Dermis blood vessel endothelial cell (primary cell): ENCODE results near the gene LRRC34. TPM values are rescaled to one million over a fixed set of nuclear protein-coding genes. Genes with fewer than 3 reads are reported as not detected.
A peak's percentile ranks its signal among the peaks of the same experiment; 100 is the strongest.

Source experiments
- DNase-seq: peaks from one replicate; pipeline ENCODE4 v3.0.0; 2010
- total RNA-seq: library from RNA; depleted of rRNA; stranded (reverse); fragments of >200 nt; gene quantifications from 2 replicates; pipeline ENCODE4 v1.2.3, GENCODE V29; 2014

LRRC34 gene, protein sequence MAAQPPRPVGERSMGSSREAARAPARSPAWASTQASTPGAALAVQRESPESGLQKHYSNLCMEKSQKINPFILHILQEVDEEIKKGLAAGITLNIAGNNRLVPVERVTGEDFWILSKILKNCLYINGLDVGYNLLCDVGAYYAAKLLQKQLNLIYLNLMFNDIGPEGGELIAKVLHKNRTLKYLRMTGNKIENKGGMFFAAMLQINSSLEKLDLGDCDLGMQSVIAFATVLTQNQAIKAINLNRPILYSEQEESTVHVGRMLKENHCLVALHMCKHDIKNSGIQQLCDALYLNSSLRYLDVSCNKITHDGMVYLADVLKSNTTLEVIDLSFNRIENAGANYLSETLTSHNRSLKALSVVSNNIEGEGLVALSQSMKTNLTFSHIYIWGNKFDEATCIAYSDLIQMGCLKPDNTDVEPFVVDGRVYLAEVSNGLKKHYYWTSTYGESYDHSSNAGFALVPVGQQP
- total RNA-seq: 0.34 and 1.9 TPM in 2 replicates

DNA sequence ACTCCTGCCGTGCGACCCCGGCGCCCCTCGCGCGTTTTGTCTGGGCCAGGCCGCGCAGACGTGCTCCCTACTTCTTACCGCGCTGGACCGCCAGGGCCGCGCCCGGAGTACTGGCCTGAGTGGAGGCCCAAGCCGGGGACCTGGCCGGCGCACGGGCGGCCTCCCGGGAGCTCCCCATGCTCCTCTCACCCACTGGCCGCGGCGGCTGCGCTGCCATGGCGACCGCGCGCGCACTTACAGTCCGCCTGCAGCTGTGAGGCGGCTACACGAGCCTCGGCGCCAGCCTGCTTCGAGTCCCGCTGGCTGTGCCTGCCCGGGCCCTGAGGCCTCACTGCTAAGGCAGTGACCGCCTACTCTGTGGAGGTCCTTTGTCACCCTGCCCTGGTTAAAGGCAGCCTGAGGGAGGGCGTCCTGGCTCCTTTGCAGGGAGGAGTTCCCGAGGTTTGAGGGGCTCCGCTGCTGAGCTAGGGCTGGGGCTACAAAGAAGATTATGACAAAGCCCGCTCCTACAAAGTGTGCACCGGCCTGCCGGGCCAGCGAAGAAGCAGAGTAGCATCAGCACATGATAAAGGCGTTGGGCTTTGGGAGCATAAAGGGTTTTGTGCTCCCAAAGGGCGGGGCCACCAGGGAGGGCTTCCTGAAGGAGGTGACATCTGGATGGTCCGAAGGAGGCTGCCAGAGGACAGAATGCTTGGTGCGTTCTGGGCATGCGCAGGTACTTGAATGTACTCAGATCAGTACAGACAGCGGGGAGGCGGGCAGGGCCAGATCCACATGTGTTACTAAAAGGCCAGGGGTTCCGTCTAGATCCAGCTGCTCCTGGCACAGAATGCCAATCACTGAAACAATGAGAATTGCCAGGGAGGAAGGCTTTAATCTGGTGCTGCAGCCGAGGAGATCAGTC, at the start of gene LRRC34, which contains the start of gene LRRIQ4:
TSS of gene LRRC34 (minus strand) at position 573 of the 904 bp plus-strand sequence. CDS start at position 217, 356 bp downstream.
TSS of gene LRRIQ4 (plus strand) at position 539 of the 904 bp plus-strand sequence. CDS start 9,052 bp downstream, outside the sequence.
- DNase-seq: peak; percentile 75

DNA sequence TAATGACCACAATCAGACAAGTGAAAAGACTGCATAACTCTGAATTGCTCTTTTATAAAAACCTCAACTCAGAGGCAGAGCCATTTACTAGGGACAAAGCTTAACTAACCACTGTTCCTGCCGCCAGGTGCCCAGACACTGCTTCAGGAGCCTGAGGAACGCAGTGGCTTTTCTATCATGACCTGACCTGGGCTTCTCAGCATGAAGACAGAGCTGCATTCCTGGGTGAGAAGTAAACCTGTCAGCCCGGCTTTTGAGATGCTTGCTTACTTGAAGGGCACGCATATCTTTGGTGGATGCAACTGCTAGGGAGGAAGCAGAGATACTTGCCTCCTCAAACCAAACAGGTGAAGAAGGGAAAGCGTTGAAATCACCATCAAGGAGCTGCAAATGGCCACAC, 49.2 kb upstream of the LRRC34 start:
- DNase-seq: no peak

DNA sequence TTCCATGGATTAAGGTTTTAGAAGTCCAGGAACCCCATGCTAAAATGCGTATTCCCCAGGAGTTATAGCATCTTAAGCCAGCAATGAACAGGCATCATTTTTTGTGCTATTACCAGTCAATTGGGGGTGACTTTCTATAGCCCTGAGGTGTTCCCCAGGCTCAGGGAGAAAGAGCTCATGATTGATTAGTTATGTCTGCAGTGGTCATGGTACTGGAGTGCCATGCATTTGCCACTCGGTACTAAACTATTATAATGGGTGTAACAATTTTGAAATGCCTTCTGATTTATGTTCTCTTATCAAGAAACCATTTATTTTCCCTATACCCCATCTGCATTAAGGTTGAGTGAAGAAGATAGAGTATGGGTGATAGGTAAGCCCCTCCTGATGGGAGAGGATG, 45.1 kb upstream of the LRRC34 start:
- DNase-seq: no peak

DNA sequence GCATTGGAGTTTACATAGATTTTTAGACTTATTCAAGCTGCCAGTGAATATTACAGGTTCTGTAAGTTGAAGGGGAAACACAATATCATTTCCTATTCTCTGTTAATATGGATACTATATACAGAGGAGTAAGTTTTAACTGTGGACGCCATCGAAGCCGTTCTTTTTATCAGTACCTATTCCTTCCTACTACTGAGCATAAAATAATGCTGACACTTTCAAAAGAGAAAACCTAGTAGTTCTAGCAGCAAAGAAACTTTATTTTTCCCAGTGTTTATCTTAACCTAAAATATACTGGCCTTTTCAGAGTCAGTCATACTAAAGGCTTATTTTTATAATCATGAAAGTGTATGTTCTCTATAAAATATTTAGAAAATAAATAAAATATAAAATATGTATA, 42.8 kb upstream of the LRRC34 start:
- DNase-seq: no peak

DNA sequence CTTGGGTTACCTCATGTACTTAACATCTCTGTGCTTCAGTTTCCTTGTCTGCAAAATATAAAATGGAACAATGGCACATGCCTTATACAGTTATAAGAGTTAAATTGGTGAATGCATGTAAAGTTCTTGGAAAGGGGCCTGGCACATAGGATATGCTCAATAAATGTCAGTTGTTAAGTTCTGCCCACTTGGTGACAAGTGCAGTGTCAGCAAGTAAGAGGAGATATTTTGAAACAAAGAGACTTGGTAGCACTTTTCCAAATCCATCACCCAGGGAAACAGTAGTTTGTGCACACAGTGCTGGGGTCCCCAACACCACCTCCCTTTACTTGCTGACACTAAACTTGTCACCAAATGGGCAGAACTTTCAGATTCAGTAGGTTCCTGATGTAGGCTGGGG, 37.9 kb upstream of the LRRC34 start:
- no peak for DNase-seq

DNA sequence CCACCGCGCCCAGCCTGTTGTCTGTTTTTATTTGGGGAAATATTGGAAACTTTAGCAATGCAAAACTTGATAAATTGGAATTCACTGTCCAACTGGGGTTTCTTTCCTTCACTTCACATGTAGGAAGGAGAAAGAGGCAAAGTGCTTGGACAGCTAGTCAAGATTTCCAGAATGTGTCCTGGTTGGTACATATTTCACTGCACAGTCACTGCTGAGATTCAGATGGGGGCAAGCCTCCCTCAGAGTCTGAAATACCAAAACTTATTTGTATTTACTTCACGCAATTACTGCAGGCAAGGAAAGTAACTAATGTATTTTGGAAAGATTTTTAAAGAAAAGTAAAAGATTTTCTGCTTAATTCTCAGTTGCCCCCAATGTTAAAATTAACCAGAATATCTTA, 36.0 kb upstream of the LRRC34 start:
- no peak for DNase-seq

DNA sequence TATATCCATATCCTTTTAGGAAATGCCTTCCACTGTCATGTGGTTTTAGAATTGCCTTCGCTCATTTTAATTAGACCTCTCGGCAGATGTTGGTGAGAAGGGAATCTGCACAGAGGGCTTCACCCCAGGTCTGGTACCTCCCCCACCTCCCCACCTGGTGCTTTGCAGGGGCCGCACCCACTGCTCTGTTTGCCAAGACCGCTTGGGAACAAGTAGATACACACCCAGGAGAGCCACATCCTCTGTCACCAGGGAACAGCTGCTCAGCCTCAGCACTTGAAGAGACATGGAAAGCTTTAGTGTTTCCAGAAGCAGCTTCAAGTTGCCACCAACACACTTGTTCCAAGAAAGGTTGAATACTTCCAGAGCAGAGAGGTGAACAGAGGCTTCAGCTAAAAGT, 35.2 kb upstream of the LRRC34 start:
- no peak for DNase-seq

DNA sequence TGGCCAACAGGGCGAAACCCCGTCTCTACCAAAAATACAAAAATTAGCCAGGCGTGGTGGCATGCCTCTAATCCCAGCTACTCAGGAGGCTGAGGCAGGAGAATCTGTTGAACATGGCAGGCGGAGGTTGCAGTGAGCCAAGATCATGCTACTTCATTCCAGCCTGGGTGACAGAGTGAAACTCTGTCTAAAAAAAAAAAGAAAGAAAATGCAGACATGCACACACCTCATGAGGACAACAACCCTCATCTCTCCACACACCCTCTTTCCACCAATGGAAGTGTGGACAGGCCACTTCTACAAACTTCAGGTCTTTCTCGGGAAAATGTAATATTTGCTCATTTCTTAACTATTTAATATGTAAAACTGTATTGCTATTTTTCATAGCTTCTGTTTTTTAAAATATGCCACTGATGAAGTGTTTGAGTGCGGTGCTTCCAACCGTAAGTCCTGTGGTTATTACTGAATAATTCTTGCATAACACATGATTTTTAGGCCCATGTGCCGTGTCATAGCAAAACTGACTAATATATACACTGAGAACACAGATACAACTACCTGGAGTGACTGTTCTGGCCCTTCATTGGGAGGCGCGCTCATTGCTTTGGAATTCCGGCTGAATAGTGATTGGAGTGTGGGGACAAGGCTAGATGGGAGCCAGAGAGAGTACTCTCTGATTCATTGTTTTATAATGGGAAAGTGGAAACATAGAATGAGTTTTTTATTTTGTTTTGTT, 33.9 kb upstream of the LRRC34 start:
- DNase-seq: no peak

DNA sequence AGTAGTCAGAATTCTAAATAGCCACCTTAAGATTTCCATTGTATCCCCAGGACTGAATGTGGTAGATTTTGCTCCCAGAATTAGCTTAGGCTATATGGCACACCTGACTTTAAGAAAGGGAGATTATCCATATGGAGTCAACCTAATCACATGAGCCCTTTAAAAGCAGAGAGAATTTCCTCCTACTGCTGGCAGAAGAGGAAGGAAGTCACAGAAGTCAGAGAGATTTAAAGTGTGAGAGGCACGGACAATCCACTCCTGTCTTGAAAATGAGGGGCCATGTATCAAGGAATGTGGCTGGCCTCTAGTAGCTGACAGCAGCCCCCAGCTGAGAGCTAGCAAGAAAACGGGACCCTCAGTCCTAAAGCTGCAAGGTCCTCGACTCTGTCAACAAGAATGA, 30.3 kb upstream of the LRRC34 start:
- no peak for DNase-seq

DNA sequence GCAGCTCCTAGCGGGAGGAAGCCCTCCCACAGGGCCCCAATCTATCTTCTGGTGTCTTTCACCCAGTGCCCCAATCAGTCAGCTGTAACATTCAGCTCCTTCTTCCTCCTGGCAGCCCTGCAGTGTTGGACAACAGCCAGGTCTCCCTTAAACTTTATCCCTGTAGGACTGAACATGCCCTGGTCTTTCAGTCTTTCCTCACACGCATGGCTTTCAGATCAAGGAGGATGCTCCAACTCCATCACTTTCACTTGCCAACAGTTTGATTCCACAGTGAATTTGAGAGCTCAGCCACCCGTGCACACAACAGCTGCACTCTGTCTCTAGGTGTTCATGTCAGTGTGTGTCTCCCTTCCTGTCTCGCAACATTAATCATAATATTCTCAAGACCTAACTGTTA, 28.5 kb upstream of the LRRC34 start:
- no peak for DNase-seq

DNA sequence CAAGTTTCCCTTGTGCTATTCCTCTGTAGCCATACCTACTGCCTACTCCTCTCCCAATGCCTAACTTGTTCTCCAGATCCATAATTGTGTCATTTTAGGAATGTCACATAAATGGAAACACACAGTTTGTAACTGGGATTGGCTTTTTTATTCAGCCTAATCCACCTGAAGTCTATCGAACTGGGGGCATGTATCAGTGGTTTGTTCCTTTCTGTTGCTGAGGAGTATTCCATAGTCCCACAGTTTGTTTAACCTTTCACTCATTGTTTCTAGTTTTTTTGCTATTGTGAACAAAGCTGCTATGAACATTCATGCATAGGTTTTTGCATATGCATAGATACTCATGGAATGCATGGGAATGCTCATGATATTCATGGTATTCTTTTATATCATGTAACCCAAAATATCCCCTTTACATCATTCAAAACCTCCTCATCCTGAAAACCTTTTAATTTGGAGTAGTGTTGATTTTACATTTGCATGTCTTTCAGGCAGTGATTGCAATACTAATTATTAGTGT, 25.9 kb upstream of the LRRC34 start:
- no peak for DNase-seq

DNA sequence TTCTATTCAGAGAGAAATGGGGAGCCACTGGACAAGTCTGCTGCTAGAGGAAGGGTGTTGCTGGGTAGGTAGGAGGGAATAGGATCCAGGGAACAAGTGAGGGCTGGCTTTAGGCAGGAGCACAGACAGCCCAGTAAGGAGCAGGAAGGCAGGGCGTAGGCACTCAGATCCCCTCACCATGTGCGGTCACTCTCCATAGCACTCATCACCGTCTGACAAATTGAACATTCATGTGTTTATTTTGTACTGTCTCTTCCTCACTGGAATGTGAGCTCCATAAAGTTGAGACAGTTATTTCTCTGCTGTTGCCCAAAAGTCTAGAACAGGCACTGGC, 24.2 kb upstream of the LRRC34 start:
- no peak for DNase-seq

DNA sequence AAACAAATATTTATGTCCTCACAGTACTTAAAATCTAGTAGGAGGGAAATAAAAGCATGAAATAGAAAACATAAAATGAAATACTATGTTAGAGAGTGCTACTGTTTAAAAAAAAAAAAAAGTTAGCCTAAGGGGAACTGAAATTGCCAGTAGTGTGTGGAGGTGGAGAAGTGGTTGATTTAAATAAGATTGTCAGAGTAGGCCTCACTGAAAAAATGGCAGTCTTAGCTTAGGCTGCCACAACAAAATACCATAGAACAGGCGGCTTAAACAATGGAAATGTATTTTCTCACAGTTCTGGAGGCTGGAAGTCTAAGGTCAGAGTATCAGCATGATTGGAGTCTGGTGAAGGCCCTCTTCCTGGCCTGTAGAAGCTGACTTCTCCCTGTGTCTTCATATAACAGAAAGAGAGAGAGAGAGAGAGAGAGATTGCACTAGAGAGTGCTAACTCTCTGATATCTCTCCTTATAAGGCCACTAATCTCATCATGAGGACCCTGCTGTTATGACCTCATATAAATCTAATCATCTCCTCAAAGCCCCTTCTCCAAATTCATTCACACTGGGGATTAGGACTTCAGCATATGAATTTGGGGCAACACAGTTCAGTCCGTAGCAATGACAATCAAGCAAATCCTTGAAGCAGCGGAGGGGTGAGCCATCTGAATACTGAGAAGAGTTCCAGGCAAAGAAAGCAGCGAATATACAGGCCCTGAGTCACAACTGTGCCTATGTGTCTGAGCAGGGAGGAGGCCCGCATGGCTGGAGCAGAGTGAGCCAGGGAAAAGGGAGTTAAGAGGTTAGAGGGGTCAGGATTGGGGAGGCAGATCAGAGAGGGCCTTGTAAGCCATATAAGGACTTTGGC, 23.6 kb upstream of the LRRC34 start:
- no peak for DNase-seq

DNA sequence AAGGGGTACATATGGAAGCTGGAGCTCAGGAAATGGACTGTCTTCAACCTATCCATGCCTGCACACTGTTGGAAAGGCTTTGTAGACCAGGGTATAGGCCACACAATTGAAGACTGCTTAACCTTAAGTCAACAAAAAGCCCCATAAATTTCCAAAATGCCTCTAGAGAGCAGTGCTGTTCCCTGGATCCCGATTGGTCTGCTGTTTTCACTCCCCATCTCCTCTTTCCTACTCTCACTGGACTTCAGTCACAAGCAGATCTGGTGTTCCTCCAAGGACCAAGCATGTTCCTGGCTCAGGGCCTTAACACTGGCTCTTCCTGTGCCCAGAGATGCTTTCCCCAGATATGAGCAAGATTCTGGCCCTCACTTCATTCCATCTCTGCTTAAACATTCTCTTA, 22.8 kb upstream of the LRRC34 start:
- no peak for DNase-seq

DNA sequence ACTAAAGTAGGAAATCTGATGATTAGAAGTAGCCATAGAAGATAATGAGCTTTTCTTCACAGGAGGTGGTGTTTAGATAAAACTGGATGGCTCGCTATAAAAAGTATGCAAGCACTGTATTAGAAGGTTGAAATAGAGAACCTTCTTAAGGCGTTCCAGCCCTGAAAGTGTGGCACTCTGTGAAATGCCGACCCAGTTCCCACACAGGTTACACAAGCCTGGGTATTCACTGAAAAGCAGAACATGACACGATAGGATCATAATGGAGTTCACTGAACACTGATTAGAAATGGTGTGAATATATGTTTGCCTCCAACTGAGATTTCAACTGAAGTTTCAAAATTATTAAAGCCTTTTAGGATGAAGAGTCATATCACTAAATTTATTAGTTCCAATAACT, 15.0 kb upstream of the LRRC34 start:
- no peak for DNase-seq

DNA sequence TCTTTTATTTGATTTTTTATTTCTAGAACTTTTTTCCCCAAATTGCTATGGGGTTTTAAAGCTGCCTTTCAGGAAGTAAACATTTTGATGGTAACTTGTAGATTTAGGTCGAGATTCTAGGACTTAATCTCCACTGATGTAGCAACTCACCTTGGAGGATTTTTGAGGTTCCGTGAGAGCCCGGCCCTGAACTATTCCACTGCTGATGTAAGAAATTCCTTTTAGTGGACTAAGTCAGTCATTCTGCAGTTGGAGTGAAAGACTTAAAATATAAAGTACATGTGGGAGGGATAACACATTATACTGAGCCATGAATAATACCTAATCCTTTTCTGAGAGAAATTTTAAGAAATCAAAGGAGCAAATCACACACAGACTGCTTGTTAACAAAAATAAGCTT, 12.6 kb upstream of the LRRC34 start:
- DNase-seq: no peak

DNA sequence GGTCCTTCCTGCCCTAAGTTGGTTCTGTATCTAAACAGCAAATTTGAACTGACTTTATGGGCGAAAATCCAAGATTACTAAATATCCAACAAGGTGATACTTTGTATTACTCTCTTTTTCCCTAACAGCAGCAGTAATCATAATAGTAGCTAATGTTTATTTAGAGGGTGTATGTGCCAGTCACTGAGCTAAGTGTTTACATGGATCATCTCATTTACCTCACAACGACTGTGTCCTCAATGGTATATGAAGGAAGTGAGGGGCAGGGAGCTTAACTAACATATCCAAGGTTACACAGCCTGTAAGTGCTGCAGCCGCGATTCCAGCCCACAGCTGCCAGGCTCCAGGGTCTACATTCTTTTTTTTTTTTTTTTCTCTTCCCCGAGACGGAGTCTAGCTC, 10.3 kb upstream of the LRRC34 start:
- no peak for DNase-seq

DNA sequence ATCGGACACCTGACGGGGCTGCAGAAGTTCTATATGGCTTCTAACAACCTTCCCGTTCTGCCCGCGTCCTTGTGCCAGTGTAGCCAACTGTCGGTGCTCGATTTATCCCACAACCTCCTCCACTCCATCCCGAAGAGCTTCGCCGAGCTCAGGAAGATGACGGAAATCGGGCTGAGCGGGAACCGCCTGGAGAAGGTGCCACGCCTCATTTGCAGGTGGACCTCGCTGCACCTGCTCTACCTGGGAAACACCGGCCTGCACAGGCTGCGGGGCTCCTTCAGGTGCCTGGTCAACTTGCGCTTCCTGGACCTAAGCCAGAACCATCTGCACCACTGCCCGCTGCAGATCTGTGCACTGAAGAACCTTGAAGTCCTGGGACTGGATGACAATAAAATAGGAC, 9.8 kb upstream of the LRRC34 start:
- no peak for DNase-seq

DNA sequence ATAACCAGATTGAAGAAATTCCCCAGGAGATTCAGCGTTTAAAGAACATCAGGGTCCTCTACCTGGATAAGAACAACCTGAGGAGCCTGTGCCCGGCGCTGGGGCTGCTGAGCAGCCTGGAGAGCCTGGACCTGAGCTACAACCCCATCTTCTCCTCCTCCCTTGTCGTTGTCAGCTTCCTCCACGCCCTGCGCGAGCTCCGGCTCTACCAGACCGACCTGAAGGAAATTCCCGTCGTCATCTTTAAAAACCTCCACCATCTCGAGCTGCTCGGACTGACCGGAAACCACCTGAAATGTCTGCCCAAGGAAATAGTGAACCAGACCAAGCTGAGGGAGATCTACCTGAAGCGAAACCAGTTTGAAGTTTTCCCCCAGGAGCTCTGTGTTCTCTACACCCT, 9.4 kb upstream of the LRRC34 start:
- DNase-seq: no peak

DNA sequence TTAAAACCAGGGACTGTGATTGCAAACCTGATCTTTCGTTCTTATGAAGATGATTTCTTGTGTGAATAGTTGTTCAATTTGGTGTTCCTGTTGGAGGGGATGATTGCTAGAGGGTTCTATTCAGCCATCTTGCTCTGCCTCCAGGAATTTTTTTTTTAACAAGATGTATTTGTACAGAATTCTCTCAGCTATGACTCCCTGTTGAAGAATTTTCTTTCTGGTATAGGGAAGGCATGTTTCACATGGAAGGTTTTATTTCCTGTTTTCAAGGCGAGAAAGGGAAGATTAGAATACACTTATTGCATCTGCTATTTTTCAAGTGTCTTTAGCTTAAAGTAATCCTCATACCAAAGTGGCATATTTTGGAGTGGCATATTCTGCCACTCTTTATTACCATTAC, 5.6 kb upstream of the LRRC34 start:
- DNase-seq: no peak

DNA sequence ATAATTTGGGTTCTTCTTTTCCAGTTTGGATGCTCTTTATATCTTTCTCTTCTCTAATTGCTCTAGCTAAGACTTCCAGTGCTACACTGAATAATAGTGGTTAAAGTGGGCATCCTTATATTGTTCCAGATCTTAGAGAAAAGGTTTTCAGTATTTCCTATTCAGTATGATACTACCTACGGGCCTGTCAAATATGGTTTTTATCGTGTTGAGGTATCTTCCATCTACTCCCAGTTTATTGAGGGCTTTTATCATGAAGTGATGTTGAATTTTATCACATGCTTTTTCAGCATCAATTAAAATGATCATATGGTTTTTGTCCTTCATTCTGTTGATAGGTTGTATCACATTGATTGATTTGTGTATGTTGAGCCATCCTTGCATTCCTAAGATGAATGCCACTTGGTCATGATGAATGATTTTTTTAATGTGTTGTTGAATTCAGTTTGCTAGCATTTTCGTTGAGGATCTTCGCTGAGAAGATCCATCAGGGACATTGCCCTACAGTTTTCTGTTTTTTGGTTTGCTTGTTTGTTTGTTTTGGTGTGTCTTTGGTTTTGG, 3.0 kb upstream of the LRRC34 start:
- no peak for DNase-seq
